Esophagus muscularis mucosa (tissue), 3 donors: ENCODE data around the gene KCNAB1.

ENCODE experiments used
- POLR2AphosphoS5 ChIP-seq, 2 donors: sonication (generic); formaldehyde crosslinking; IDR thresholded peaks; one replicate each; pipeline ENCODE4 v1.6.1; 2017; ENCODE audit warnings: antibody characterized with exemption in 2 of 2
- TF ChIP-seq, protein P1 (sequence below), 3 experiments: fragments of 200-600 bp in 2 of 3; fragments of 450-650 bp in 1 of 3; sonication (generic) in 2 of 3; IDR thresholded peaks; one replicate each; pipeline ENCODE4 v1.5.1; 2017 to 2019; ENCODE audit warnings: antibody characterized with exemption in 3 of 3, mild to moderate bottlenecking in 2 of 3, moderate library complexity in 1 of 3

DNA sequence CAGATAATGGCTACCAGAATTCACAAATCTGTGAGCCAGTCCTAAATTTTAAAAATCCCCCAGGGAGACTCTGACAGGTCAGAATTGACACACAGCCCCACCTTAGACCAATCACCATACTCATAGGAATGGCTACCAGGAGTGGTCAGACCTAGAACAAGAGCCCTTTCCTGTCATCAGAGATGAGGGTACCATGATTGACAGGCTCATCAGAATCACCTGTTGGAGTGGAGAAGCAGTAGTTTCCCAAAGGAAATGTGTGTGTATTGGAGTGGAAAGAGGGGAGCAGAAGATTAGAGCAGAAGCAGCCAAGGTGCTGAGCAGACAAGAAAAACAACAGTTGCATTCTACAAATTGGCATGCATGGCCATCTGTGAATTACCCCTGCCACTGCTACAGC, 461.6 kb downstream of the KCNAB1 start:
- TF ChIP-seq, protein P1, sequence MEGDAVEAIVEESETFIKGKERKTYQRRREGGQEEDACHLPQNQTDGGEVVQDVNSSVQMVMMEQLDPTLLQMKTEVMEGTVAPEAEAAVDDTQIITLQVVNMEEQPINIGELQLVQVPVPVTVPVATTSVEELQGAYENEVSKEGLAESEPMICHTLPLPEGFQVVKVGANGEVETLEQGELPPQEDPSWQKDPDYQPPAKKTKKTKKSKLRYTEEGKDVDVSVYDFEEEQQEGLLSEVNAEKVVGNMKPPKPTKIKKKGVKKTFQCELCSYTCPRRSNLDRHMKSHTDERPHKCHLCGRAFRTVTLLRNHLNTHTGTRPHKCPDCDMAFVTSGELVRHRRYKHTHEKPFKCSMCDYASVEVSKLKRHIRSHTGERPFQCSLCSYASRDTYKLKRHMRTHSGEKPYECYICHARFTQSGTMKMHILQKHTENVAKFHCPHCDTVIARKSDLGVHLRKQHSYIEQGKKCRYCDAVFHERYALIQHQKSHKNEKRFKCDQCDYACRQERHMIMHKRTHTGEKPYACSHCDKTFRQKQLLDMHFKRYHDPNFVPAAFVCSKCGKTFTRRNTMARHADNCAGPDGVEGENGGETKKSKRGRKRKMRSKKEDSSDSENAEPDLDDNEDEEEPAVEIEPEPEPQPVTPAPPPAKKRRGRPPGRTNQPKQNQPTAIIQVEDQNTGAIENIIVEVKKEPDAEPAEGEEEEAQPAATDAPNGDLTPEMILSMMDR (IDR thresholded peaks at IDR 0.05) = no peak
- TF ChIP-seq POLR2AphosphoS5 (IDR thresholded peaks at IDR 0.05) = no peak
